Tibial nerve (tissue), 4 donors: ENCODE measurements around the gene MRPS23.

Experiments used
- EP300 ChIP-seq, 2 donors: sonication (generic); formaldehyde crosslinking; IDR thresholded peaks; one replicate each; pipeline ENCODE4 v1.6.1; 2017; ENCODE audit warnings: antibody characterized with exemption in 2 of 2, mild to moderate bottlenecking in 1 of 2
- POLR2A ChIP-seq, 2 donors: fragments of 450-650 bp; IDR thresholded peaks; one replicate each; pipeline ENCODE4 v1.6.1; 2017; ENCODE audit warnings: antibody characterized with exemption in 2 of 2, mild to moderate bottlenecking in 2 of 2, moderate library complexity in 2 of 2
- TF ChIP-seq, protein P1 (sequence below), 5 experiments: fragments of 200-600 bp in 3 of 5; fragments of 450-650 bp in 2 of 5; sonication (generic) in 3 of 5; IDR thresholded peaks; one replicate each; pipeline ENCODE4 v1.5.1; 2016 to 2019; ENCODE audit warnings: antibody characterized with exemption in 5 of 5, mild to moderate bottlenecking in 3 of 5, moderate library complexity in 2 of 5

GRCh38 chr17:57889252-57889651, 39.4 kb upstream of the MRPS23 start:
- TF ChIP-seq POLR2A (IDR thresholded peaks at IDR 0.05), result no peak
- TF ChIP-seq, protein P1, sequence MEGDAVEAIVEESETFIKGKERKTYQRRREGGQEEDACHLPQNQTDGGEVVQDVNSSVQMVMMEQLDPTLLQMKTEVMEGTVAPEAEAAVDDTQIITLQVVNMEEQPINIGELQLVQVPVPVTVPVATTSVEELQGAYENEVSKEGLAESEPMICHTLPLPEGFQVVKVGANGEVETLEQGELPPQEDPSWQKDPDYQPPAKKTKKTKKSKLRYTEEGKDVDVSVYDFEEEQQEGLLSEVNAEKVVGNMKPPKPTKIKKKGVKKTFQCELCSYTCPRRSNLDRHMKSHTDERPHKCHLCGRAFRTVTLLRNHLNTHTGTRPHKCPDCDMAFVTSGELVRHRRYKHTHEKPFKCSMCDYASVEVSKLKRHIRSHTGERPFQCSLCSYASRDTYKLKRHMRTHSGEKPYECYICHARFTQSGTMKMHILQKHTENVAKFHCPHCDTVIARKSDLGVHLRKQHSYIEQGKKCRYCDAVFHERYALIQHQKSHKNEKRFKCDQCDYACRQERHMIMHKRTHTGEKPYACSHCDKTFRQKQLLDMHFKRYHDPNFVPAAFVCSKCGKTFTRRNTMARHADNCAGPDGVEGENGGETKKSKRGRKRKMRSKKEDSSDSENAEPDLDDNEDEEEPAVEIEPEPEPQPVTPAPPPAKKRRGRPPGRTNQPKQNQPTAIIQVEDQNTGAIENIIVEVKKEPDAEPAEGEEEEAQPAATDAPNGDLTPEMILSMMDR (IDR thresholded peaks at IDR 0.05), result no peak
- TF ChIP-seq EP300 (IDR thresholded peaks at IDR 0.05), result no peak
